ENCODE measurements around the gene VGLL1. TPM values are rescaled to one million over a fixed set of nuclear protein-coding genes. Genes with fewer than 3 reads are reported as not detected.

VGLL1 gene
- total RNA-seq, 1 donor from 2014 or later = 1.3 TPM

DNA sequence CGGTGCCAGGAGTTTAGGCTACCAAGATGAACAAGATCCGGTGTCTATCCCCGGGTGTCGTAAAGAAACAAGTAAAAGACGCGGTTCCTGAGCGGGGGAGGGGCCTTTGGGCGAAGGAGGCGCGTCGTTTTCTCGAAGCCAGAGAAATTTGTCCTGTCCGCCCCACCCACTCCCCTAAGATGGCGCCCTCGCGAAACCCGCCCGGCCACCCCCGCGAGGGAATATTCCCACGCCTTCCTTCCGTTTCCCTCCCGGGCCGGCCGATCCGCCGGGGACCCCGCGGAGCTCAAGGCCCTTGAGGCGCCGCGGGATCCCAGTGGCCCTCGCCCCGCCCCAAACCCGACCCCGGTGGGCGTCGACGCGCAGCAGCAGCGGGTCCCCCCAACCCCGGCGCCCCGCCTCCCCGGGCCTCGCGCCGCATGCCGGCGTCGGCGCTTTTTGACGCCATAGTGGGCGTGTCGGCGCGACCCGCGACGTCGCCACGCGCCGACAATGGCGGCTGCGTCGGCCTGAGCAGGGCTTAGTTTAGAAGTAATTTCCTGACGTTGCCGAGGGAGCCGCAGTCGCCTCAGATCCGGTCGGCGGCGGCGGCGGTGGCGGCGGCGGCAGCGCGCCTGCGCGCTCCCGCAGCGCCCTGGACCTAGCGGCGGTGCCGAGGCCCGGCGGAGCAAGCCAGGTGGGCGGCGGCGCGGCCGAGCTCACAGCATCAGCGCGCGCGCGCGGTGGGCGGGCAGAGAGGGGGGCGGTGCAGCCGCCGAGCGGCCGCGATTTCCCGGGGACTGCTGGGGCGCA, 35.1 kb upstream of the VGLL1 start:
- Histone ChIP-seq H3K27ac (ENCODE audit: low read depth, low read length) (peak overlapping the region; percentile 92), H3K9ac (ENCODE audit: low read length) (peak overlapping the region; percentile 88), H3K36me3 (ENCODE audit: insufficient read depth, low read length) (peaks cover 3% of the 10 kb centered on the region), H3K79me2 (ENCODE audit: insufficient read depth, low read length) (peaks cover 21% of the 10 kb centered on the region), H2AFZ (ENCODE audit: low read depth, low read length) (peak overlapping the region; percentile 90), H3K9me3 (ENCODE audit: insufficient read depth, low read depth, low read length) (no peaks in the 10 kb centered on the region), H4K20me1 (ENCODE audit: insufficient read depth, low read length) (no peaks in the 10 kb centered on the region), H3K4me1 (ENCODE audit: insufficient read depth, low read length) (no peaks in the 10 kb centered on the region), H3K27me3 (ENCODE audit: insufficient read depth, low read length) (no peaks in the 10 kb centered on the region), H3K4me3 (ENCODE audit: insufficient read depth, low read depth, low read length) (peak overlapping the region; percentile 86), H3K4me2 (ENCODE audit: low read length) (peak overlapping the region; percentile 94)
- no peaks in the 10 kb centered on the region for H3K4me1 Mint-ChIP-seq (ENCODE audit: low read depth, unreplicated experiment)
- DNase-seq (ENCODE audit: low read depth) (peak; percentile 76), FAIRE-seq (no peak)
- no peaks in the 10 kb centered on the region for H3K36me3 Mint-ChIP-seq (ENCODE audit: low read depth, unreplicated experiment)
- H3K4me3 Mint-ChIP-seq (ENCODE audit: unreplicated experiment) = peak overlapping the region; percentile 97
- TF ChIP-seq EZH2 (IDR thresholded peaks at IDR 0.05; ENCODE audit: insufficient read depth, low read length) = no peak
- TF ChIP-seq, protein P1, sequence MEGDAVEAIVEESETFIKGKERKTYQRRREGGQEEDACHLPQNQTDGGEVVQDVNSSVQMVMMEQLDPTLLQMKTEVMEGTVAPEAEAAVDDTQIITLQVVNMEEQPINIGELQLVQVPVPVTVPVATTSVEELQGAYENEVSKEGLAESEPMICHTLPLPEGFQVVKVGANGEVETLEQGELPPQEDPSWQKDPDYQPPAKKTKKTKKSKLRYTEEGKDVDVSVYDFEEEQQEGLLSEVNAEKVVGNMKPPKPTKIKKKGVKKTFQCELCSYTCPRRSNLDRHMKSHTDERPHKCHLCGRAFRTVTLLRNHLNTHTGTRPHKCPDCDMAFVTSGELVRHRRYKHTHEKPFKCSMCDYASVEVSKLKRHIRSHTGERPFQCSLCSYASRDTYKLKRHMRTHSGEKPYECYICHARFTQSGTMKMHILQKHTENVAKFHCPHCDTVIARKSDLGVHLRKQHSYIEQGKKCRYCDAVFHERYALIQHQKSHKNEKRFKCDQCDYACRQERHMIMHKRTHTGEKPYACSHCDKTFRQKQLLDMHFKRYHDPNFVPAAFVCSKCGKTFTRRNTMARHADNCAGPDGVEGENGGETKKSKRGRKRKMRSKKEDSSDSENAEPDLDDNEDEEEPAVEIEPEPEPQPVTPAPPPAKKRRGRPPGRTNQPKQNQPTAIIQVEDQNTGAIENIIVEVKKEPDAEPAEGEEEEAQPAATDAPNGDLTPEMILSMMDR (IDR thresholded peaks at IDR 0.05; ENCODE audit: insufficient read depth, low read depth, low read length) = no peak
- peak overlapping the region; percentile 98 for H3K27ac Mint-ChIP-seq (ENCODE audit: unreplicated experiment)
- no peaks in the 10 kb centered on the region for H3K9me3 Mint-ChIP-seq (ENCODE audit: unreplicated experiment)
- no peaks in the 10 kb centered on the region for H3K27me3 Mint-ChIP-seq (ENCODE audit: low read depth, unreplicated experiment)

DNA sequence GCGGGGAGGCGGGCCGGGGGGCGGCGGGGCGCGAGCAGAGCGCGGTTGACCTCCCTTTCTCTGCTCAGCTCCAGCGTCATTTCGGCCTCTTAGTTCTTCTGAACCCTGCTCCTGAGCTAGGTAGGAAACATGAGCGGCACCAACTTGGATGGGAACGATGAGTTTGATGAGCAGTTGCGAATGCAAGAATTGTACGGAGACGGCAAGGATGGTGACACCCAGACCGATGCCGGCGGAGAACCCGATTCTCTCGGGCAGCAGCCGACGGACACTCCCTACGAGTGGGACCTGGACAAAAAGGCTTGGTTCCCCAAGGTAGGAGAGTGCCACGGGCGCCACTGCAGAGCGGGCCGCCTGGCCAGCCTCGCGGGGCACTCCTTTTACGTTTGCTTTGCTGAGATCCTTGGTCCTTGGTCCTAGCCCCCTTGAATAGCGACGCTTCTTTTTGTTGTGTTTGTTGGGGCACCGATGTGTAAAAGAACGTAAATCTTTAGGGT, 34.4 kb upstream of the VGLL1 start, which contains the start of gene HTATSF1:
Gene HTATSF1 (plus strand): TSS at position 37 of the 497 bp plus-strand sequence. CDS start 93 bp downstream, at position 130.
- no peaks in the 10 kb centered on the region for H3K4me1 Mint-ChIP-seq (ENCODE audit: low read depth, unreplicated experiment)
- FAIRE-seq = no peak

More for the DNA sequence above, 34.4 kb upstream of the VGLL1 start, which contains the start of gene HTATSF1:
- Histone ChIP-seq H4K20me1 (ENCODE audit: insufficient read depth, low read length) (no peaks in the 10 kb centered on the region), H3K27ac (ENCODE audit: low read depth, low read length) (peak within 1 kb of the TSS; percentile 92), H3K27me3 (ENCODE audit: insufficient read depth, low read length) (no peaks in the 10 kb centered on the region), H3K9me3 (ENCODE audit: insufficient read depth, low read depth, low read length) (no peaks in the 10 kb centered on the region), H3K4me3 (ENCODE audit: insufficient read depth, low read depth, low read length) (peak within 1 kb of the TSS; percentile 86), H3K79me2 (ENCODE audit: insufficient read depth, low read length) (peaks cover 21% of the 10 kb centered on the region), H2AFZ (ENCODE audit: low read depth, low read length) (peak within 1 kb of the TSS; percentile 90), H3K9ac (ENCODE audit: low read length) (peak within 1 kb of the TSS; percentile 88), H3K4me2 (ENCODE audit: low read length) (peak within 1 kb of the TSS; percentile 94), H3K4me1 (ENCODE audit: insufficient read depth, low read length) (no peaks in the 10 kb centered on the region), H3K36me3 (ENCODE audit: insufficient read depth, low read length) (peaks cover 3% of the 10 kb centered on the region)
- DNase-seq (ENCODE audit: low read depth) = no peak
- Mint-ChIP-seq H3K36me3 (ENCODE audit: low read depth, unreplicated experiment) (no peaks in the 10 kb centered on the region), H3K27ac (ENCODE audit: unreplicated experiment) (peak within 1 kb of the TSS; percentile 98), H3K27me3 (ENCODE audit: low read depth, unreplicated experiment) (no peaks in the 10 kb centered on the region), H3K4me3 (ENCODE audit: unreplicated experiment) (peak within 1 kb of the TSS; percentile 97), H3K9me3 (ENCODE audit: unreplicated experiment) (no peaks in the 10 kb centered on the region)
- TF ChIP-seq, protein P1 (IDR thresholded peaks at IDR 0.05; ENCODE audit: insufficient read depth, low read depth, low read length) = no peak
- no peak for TF ChIP-seq EZH2 (IDR thresholded peaks at IDR 0.05; ENCODE audit: insufficient read depth, low read length)

Data from astrocyte (in vitro differentiated cells and primary cell).